SIG-M5 treated with dmso at 0.1 percent for 504 hours (cell line): ENCODE results near the gene ESPNL.
"Not testable (repeated sequence)": the region's sequence is repeated elsewhere in the genome, so short reads cannot be mapped to it uniquely, and the experiment has no call there.

Experiments used
- DNase-seq: peaks from one replicate; lab custom pipeline; 2025; ENCODE audit not compliant: unreplicated experiment; lab: John Stamatoyannopoulos, UW

The ESPNL gene

GRCh38 chr2:238114851-238115660, 14.9 kb downstream of the ESPNL start:
- no peak for DNase-seq

GRCh38 chr2:238115709-238116108, 15.6 kb downstream of the ESPNL start:
- DNase-seq: not testable (repeated sequence)

GRCh38 chr2:238116298-238117198, 16.4 kb downstream of the ESPNL start:
- no peak for DNase-seq

DNA sequence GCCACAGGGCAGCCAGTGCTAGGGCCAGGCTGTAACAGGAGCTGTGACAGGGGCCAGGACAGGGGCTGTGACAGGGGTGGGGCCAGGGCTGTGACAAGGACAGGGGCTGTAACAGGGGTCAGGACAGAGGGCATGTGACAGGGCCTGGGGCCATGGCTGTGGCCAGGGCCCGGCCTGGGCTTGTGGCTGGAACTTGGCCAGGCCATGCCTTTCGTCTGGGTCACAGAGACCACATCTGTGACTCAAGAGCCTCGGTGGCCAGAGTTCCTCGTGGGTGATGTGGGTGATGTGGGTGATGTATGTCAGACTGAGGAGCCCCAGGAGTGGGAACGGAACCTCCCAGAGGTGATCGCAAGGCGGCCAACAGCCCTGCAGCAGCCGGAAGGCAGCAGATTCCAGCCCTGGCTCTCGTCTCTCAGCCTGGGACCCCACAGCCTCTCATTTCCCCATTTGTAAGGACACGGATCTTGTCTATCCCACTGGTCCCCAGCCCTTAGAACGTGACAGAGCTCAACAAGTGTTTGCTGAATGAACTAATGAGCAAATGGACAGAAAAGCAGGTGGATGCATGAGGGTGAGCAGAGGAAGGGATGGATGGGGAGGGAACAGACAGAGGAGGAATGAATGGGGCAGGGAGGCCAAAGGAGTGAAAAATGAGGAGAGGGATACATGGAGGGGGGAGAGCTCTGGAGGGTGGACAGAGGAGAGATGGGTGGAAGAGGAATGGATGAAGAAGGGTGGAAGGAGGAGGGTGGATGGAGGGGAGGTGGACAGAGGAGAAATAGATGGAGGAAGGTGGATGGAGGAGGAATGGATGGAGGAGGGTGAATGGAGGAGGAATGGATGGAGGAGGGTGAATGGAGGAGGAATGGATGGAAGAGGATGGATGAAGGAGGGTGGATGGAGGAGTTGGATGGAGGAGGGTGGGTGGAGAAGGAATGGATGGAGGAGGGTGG, 17.3 kb downstream of the ESPNL start:
- no peak for DNase-seq

DNA sequence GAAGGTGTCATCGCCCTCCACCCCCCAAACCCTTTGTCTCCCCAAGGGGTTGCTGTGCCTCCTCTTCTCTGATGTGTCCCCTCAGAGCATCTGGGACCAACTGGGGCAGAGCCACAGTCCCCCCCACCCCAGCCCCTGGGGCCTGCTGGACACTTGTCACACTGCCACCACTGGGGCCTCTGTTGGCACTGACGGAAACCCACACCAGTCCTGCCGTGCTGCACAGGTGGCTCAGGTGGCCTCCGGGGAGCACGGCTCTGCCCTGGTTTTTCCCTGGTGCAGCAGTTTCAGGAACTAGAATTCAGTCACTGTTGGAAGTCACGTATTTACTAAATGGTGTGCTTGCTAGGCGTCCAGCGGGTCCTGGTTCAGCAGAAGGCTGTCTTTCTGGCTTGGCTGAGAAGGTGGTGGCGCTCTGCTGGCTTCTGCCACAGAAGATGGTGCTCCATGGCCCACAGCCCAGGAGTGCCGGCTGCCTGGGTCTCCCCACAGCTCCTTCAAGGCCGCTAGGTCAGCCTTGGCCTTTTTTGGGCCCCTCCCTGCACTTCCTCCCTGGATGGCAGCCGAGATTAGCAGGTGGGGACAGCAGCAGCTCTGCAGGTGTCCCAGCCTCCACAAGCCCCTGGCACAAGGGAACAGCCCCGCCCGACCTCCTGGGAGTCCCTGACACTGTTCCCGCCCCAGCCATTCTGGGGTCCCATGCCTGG, 19.8 kb downstream of the ESPNL start:
- DNase-seq: no peak

DNA sequence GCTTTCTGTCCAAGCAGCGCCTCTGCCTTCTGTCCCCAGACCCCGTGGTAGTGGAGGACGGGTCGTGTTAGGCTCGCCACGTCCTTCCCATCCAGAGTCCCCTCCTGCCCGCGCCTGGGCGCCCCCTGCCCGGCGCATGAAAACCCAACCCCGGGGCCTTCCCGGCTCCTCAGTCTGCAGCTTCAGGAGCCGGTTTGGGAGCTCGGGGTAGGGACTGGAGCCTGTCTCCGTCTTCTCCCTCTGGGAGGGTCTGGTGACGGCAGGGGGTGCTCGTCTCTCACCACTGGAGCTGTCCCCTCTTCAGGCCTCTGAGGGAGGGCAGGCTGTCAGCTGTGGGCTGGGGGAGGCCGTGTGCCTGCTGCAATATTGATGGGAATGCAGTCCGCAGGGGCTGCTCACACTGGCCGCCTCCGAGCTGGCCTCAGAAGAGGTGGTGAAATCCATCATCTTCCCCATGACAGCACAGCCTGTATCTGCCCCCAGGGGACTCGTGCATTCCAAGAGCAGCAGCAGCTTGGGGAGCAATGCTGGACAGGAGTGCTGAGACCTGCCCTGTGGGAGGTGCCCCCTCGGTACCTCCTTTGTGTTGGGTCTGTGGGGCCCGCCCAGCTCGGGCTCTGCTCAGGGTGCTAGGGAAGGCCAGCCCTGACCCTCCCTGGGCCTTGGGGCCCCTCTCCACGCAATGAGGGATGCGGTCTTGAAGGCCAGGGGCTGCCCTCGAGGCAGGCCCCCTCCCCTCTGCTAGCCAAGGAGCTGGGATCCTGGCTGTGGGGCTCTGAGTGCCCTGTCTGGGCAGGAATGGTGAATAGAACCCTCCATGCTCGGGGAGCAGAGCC, 20.5 kb downstream of the ESPNL start:
- DNase-seq: no peak

DNA sequence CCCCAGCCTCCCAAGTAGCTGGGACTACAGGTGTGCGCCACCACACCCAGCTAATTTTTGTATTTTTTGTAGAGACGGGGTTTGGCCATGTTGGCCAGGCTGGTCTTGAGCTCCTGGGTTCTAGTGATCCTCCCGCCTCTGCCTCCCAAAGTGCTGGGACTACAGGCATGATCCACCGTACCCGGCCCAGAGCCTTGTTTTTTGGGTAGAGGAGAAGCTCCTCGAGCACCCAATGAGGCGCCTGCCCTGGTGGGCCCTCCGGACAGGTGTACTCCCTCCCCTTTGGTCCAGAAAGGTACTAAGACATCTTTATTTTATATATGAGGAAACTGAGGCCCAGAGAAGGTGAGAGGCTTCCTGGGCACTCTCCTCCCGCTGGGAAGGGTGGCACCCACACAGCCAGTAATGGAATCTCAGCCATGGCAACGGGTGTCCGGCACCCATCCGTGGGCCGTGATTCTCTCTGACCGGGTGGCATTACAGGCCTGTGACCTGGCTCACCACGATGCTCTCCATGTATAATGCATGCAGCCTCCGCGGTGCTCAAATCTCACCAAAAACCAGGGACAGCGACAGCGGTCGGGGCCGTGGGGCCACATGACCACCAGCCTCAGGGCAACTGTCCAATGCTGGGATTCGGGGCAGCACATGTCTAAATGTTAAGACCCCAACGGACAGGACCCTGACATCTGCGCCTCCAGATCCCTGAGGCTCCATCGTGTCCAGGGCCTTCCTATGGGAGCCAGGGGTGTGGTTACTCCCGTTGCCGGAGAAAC, 21.6 kb downstream of the ESPNL start:
- DNase-seq: no peak

DNA sequence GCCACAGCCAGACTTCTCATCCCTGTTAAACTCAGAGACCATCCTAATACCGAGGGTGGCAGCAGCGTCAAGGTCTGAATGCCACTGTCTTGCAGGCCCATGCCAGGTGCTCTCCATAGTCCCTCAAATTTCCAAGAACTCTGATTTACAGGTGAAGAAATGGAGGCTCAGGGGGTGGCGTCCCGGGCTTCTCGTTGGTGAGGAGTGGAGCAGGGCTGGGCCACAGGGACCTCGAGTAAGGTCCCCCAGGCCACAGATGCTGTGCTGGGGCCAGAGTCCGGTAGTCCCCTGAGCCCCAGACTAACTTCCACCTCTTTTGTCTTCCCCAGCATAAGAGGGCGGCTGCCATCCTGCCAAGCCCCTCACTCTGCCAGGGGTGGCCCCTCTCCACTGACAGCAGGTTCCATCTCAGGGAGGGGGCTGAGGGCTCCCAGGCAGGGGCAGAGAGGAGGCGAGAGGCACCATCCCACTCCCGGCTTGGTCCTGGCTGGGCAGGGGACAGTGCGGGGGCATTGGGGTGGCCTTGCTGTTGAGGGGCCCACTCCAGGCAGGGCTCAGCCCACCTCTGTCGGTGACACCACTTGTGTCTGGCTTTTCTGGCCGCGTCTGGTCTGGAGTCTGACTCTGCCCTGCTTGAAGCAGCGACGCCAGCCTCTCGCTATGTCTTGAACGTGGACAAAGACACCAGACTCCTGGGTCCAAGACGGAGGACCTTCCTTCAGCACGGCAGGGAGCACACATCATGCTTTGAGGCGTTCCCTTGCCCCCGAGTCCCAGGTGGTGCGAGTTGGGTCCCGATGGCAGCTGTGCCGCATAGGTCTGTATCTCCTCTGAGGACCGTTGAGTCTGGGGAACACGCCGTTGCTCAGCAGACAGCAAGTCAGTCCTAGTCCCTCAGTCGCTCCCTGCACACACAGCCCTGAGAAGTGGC, 22.4 kb downstream of the ESPNL start:
- no peak for DNase-seq

DNA sequence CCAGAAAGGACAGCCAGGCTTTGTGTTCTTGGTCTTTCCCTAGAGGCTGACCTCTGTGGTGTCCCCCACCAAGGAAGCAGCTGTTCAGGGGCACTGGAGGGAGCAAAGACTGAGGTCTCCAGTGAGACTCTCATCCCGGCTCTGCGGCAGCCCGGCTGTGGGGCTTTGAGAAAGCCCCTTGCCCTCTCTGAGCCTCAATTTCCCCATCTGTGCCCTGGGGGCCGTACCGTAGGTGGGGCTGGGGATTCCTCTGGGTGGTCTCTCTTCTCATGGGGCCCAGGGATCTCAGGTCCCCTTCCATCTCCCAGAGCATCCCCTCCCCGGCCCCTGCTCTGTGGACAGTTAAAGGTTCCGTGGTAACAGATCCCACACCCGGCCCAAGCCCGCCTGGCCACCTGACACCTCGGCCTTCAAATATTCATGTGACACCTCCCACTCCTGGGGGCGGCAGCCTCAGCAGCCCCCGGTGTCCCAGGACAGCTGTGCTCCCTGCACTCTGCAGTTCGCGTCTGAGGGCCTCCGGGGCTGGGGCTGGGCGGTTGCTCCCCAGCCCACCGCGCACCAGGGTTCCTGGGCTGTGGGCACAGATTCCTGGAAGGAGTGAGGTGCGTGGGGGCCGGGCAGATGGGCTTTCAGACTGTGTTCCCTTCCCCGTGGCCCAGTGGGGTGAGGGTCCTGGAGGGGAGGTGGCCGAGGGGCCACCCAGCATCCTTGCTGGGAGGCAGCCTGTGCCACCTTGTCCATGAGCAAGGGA, 23.3 kb downstream of the ESPNL start:
- no peak for DNase-seq

GRCh38 chr2:238123991-238124470, 23.9 kb downstream of the ESPNL start:
- DNase-seq: no peak

- DNase-seq: no peak
Observed at GRCh38 chr2:238124488-238125126, 24.5 kb downstream of the ESPNL start.

DNA sequence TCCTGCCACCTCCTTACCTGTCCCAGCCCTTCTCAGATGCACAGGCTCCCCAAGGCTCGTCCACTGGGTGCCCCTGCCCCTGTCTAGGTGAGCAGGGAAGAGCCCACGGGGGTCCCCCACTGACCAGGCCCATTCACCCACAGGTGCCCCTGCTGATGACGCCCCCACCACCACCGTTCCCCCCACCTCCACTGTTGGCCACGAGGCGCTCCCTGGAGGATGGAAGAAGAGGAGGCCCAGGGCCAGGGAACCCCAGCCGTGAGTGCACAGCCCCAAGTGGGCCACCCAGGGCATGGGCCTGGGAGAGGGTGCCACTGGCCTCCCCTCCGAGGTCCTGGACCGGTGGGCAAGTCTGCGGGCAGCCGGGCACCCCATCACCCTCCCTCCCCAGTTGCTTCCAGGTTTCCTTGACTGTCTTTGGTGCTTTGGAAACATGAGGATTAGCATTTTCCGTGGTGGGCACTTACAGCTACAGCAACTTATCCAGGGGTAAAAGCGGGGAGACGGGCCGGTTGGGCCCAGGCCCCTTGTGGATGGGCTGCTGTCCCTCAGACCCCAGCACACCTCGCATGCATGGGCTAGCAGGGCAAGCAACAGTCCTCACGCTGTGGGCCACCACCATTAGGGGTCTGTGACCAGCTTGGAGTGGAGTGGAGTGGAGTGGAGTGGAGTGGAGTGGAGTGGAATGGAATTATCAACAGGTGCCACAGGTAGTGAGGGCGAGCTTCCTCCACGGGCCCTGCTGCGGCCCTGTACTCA, 25.2 kb downstream of the ESPNL start:
- DNase-seq: no peak

DNA sequence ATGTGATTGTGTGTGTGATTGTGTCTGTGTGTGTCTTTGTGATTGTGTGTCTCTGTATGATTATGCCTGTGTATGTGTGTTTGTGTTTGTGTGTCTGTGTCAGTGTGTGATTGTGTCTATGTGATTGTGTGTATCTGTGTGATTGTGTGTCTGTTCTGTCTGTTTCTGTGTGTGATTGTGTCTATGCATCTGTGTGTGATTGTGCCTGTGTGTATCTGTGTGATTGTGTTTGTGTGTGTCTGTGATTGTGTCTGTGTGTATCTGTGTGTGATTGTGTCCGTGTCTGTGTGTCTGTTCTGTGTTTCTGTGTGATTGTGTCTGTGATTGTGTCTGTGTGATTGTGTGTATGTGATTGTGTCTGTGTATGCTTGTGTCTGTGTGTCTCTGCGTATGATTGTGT, 26.2 kb downstream of the ESPNL start:
- no peak for DNase-seq

DNA sequence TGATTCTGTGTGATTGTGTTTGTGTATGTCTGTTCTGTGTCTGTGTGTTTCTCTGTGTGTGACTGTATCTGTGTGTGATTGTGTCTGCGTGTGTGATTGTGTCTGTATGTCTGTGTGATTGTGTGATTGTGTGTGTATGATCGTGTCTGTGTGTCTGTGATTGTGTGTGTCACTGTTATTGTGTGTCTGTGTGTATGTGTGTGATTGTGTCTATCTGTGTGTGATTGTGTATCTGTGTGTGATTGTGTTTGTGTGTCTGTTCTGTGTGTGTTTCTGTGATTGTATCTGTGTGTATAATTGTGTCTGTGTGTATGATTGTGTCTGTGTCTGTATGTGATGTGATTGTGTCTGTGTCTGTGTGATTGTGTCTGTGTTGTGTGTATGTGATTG, 26.6 kb downstream of the ESPNL start:
- DNase-seq: no peak

DNA sequence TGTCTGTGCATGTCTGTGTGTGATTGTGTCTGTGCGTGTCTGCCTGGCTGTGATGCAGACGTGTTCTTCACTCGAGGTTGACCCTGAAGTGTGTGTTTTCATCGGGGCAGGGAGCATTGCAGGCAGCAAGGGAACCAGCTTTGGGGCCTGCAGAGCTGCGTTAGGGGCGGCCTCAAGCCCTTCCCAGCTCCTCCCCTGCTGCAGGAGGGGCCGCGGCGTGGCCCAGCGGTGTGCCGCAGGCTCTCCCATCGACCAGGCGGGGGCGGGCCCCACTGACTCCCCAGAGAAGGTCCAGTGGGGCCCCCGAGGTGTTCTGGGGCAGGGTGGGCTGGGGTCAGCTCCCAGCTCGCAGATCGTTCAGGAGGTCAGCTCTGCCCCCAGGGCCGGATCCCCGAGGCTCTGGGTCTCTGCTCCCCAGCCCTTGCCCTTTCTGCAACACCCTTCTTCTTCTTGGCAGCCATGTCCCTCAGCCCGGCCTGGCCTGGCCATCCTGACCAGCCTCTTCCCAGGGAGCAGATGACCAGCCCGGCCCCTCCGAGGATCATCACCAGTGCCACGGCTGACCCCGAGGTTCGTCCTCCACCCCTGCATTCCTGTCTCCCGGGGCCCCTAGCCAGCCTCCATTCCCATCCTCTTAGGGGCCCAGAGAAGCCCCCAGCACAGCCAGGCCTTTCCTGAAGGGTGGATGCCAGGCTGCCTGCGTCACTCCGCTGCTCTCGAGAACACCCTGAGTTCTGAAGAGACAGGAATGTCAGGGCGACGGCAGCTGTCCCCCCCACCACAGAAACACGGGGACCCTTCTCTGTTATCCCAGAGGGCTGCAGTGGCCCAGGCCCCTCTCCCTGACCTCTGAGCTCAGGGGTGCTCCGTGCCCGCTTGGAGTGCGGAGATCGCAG, 27.3 kb downstream of the ESPNL start:
- DNase-seq: no peak
